IMR-90 (cell line): ENCODE data around the gene BLOC1S4. TPM values are rescaled to one million over a fixed set of nuclear protein-coding genes. Genes with fewer than 3 reads are reported as not detected.

Source experiments
- ATAC-seq: fragments of 200-7000 bp; cut with Tn5 transposase; 2 replicates; pipeline ENCODE4 v1.9.1; 2020; ENCODE audit warnings: low read depth, mild to moderate bottlenecking, moderate library complexity
- BruUV-seq: library from RNA; stranded (reverse); fragments of 400-500 nt; replicated peaks from 2 replicates; lab custom pipeline; 2021; lab: Mats Ljungman, UMichigan
- CTCF ChIA-PET: fragments of 300-600 bp; formaldehyde crosslinking; extraction: SDS; loops from one replicate; lab custom pipeline; 2021; ENCODE audit warnings: antibody characterized with exemption; lab: Yijun Ruan, JAX
- POLR2A ChIA-PET: fragments of 300-600 bp; sonication (Branson Sonifier 250); formaldehyde crosslinking; loops from one replicate; lab custom pipeline; 2022; ENCODE audit warnings: antibody characterized with exemption; ENCODE audit not compliant: unreplicated experiment; lab: Charles Lee
- DNase-seq: peaks from one replicate; pipeline ENCODE4 v3.0.0; 2013
- H2AFZ ChIP-seq: replicated peaks from 2 replicates; pipeline ENCODE3; 2013; ENCODE audit warnings: low read length, mild to moderate bottlenecking; ENCODE audit not compliant: poor library complexity
- H2AK5ac ChIP-seq: 2 replicates; pipeline ENCODE4 v1.6.1; 2013; ENCODE audit warnings: low read depth, low read length, inconsistent platforms
- H2AK9ac ChIP-seq: replicated peaks from 2 replicates; pipeline ENCODE3; 2013; ENCODE audit warnings: mild to moderate bottlenecking, low read depth, low read length, moderate library complexity; ENCODE audit not compliant: poor library complexity
- H2BK120ac ChIP-seq: 2 replicates; pipeline ENCODE4 v1.6.1; 2013; ENCODE audit warnings: low read depth, low read length, inconsistent platforms
- H2BK15ac ChIP-seq: 3 replicates; pipeline ENCODE4 v1.6.1; 2013; ENCODE audit warnings: low read depth, low read length, inconsistent platforms
- H2BK20ac ChIP-seq: 2 replicates; pipeline ENCODE4 v1.6.1; 2013; ENCODE audit warnings: low read depth, mild to moderate bottlenecking, inconsistent platforms, low read length, moderate library complexity
- H2BK5ac ChIP-seq: 2 replicates; pipeline ENCODE4 v1.6.1; 2013; ENCODE audit warnings: mild to moderate bottlenecking, low read depth, low read length, inconsistent platforms; ENCODE audit not compliant: poor library complexity, severe bottlenecking
- H3K14ac ChIP-seq: replicated peaks from 2 replicates; pipeline ENCODE4 v1.6.1; 2013; ENCODE audit warnings: low read depth, low read length, inconsistent platforms
- H3K18ac ChIP-seq: 2 replicates; pipeline ENCODE4 v1.6.1; 2013; ENCODE audit warnings: low read depth, low read length, control low read depth
- H3K23ac ChIP-seq: 2 replicates; pipeline ENCODE4 v1.6.1; 2013; ENCODE audit warnings: low read depth, low read length, inconsistent platforms
- H3K27ac ChIP-seq: 2 replicates; pipeline ENCODE4 v1.5.1; 2013; ENCODE audit warnings: mild to moderate bottlenecking, control low read depth, low read length; ENCODE audit not compliant: insufficient read depth
- H3K27me3 ChIP-seq: 2 replicates; pipeline ENCODE4 v1.6.1; 2013; ENCODE audit warnings: low read length; ENCODE audit not compliant: control insufficient read depth, insufficient read depth
- H3K36me3 ChIP-seq: 2 replicates; pipeline ENCODE4 v1.6.1; 2013; ENCODE audit warnings: low read length, mixed read lengths; ENCODE audit not compliant: control insufficient read depth, insufficient read depth
- H3K4ac ChIP-seq: 2 replicates; pipeline ENCODE4 v1.6.1; 2013; ENCODE audit warnings: low read depth, low read length, inconsistent platforms
- H3K4me1 ChIP-seq: 2 replicates; pipeline ENCODE4 v1.6.1; 2013; ENCODE audit warnings: low read length, mixed read lengths; ENCODE audit not compliant: control insufficient read depth, insufficient read depth
- H3K4me2 ChIP-seq: 2 replicates; pipeline ENCODE4 v1.6.1; 2013; ENCODE audit warnings: low read depth, mild to moderate bottlenecking, control low read depth, low read length, moderate library complexity
- H3K4me3 ChIP-seq: 2 replicates; pipeline ENCODE4 v1.5.1; 2013; ENCODE audit warnings: low read depth, mild to moderate bottlenecking, control low read depth, low read length, moderate library complexity; ENCODE audit not compliant: insufficient read depth
- H3K56ac ChIP-seq: 2 replicates; pipeline ENCODE4 v1.6.1; 2013; ENCODE audit warnings: low read length, inconsistent platforms; ENCODE audit not compliant: insufficient read depth; ENCODE audit errors: extremely low read depth
- H3K79me1 ChIP-seq, 2 experiments: 2 replicates each; pipeline ENCODE4 v1.6.1; 2013; ENCODE audit warnings: low read length in 2 of 2, inconsistent platforms in 1 of 2, low read depth in 1 of 2
- H3K9ac ChIP-seq: 2 replicates; pipeline ENCODE4 v1.6.1; 2013; ENCODE audit warnings: low read depth, low read length, control low read depth
- H3K9me1 ChIP-seq: 2 replicates; pipeline ENCODE4 v1.6.1; 2013; ENCODE audit warnings: low read length, inconsistent platforms; ENCODE audit not compliant: insufficient read depth
- H3K9me3 ChIP-seq: 2 replicates; pipeline ENCODE4 v1.6.1; 2013; ENCODE audit warnings: low read length; ENCODE audit not compliant: control insufficient read depth, insufficient read depth
- H4K20me1 ChIP-seq: 2 replicates; pipeline ENCODE4 v1.6.1; 2013; ENCODE audit warnings: low read length, inconsistent platforms; ENCODE audit not compliant: insufficient read depth
- H4K5ac ChIP-seq: 2 replicates; pipeline ENCODE4 v1.6.1; 2013; ENCODE audit warnings: mild to moderate bottlenecking, low read depth, low read length, control low read depth
- H4K8ac ChIP-seq, 2 experiments: 2 replicates each; pipeline ENCODE4 v1.6.1; 2013; ENCODE audit warnings: low read depth in 2 of 2, low read length in 2 of 2, control low read depth in 1 of 2, inconsistent platforms in 1 of 2
- H4K91ac ChIP-seq: 2 replicates; pipeline ENCODE4 v1.6.1; 2013; ENCODE audit warnings: low read depth, low read length, inconsistent platforms; ENCODE audit not compliant: insufficient read depth
- BHLHE40 ChIP-seq: fragments of 150-350 bp; IDR thresholded peaks from 2 replicates; pipeline ENCODE4 v1.6.1; 2016; ENCODE audit warnings: mild to moderate bottlenecking, low read depth, low read length
- MAZ ChIP-seq: IDR thresholded peaks from 2 replicates; pipeline ENCODE4 v1.6.1; 2012; ENCODE audit warnings: low read depth, mild to moderate bottlenecking, low read length, improper control_type of control experiment, moderate library complexity, borderline replicate concordance
- MXI1 ChIP-seq: IDR thresholded peaks from 2 replicates; pipeline ENCODE4 v1.6.1; 2012; ENCODE audit warnings: low read depth, mild to moderate bottlenecking, low read length, moderate library complexity, borderline replicate concordance
- POLR2A ChIP-seq: IDR thresholded peaks from 2 replicates; pipeline ENCODE4 v1.6.1; 2012; ENCODE audit warnings: mild to moderate bottlenecking, low read depth, low read length
- WGBS, 2 experiments: methylation state at CpG; one replicate each; pipeline versions ENCODE4 v1.1.5 to v1.1.7; 2013; ENCODE audit warnings: missing lambda C conversion rate in 2 of 2; ENCODE audit not compliant: insufficient read length in 1 of 2; ENCODE audit errors: extremely low coverage in 2 of 2; 5-methylcytosine and 5-hydroxymethylcytosine counted together
- dilution Hi-C: fragments of 300-500 bp; cut with HindIII; formaldehyde crosslinking; loops from one replicate; pipeline ENCODE4 v1.14.3; 2018; ENCODE audit warnings: low sequenced_read_pairs; ENCODE audit not compliant: unreplicated experiment
- in situ Hi-C: fragments of 300-500 bp; cut with MboI; formaldehyde crosslinking; loops from 3 replicates; pipeline ENCODE4 v1.14.3; 2019; ENCODE audit warnings: low sequenced_read_pairs, inconsistent platforms, mixed read lengths
- intact Hi-C: fragments of 100-400 bp; cut with micrococcal nuclease; formaldehyde crosslinking; loops from 2 replicates; pipeline ENCODE4 v1.10.0; 2022
- polyA plus RNA-seq, 3 experiments: library from polyadenylated mRNA; depleted of rRNA; stranded (reverse); fragments of >200 nt; gene quantifications; 2 replicates each; pipeline ENCODE4 v1.2.3, GENCODE V29; 2012; ENCODE audit warnings: low replicate concordance in 1 of 3
- total RNA-seq: library from RNA; depleted of rRNA; stranded (reverse); fragments of >200 nt; gene quantifications from 2 replicates; pipeline ENCODE4 v1.2.3, GENCODE V29; 2012
- TF ChIP-seq, protein P1 (sequence below): conservative IDR thresholded peaks from 2 replicates; pipeline ENCODE4 v1.5.1; 2012; ENCODE audit warnings: mild to moderate bottlenecking, low read depth, low read length, improper control_type of control experiment

The BLOC1S4 gene
- total and polyA plus RNA-seq, 2 of the 4 experiments (the other 2 are of a cell fraction): 8.8 to 22.1 TPM

- in situ Hi-C loops: no loop called here
- Histone ChIP-seq H3K4me1 (no peaks in the 10 kb centered on the region), H2BK15ac (no peak overlapping the region), H3K9me1 (no peaks in the 10 kb centered on the region), H3K36me3 (no peaks in the 10 kb centered on the region), H2AFZ (no peak overlapping the region), H4K5ac (no peak overlapping the region), H3K4me3 (no peak overlapping the region), H3K23ac (no peak overlapping the region), H4K8ac (no peak overlapping the region), H3K27ac (no peak overlapping the region), H2AK9ac (no peak overlapping the region), H3K27me3 (peaks cover 5% of the 10 kb centered on the region), H2AK5ac (no peak overlapping the region), H2BK20ac (no peak overlapping the region), H3K56ac (no peak overlapping the region), H2BK5ac (no peak overlapping the region), H2BK120ac (no peak overlapping the region), H3K4me2 (no peak overlapping the region), H3K14ac (no peak overlapping the region), H4K91ac (no peak overlapping the region), H3K9me3 (peaks cover 3% of the 10 kb centered on the region; the same call in 1 of the 2 replicates), H3K18ac (no peak overlapping the region), H3K4ac (no peak overlapping the region), H3K79me1 (no peaks in the 10 kb centered on the region), H4K20me1 (no peaks in the 10 kb centered on the region), H3K9ac (no peak overlapping the region)
- TF ChIP-seq MAZ (no peak), POLR2A (no peak), BHLHE40 (no peak), MXI1 (no peak)
- TF ChIP-seq, protein P1, sequence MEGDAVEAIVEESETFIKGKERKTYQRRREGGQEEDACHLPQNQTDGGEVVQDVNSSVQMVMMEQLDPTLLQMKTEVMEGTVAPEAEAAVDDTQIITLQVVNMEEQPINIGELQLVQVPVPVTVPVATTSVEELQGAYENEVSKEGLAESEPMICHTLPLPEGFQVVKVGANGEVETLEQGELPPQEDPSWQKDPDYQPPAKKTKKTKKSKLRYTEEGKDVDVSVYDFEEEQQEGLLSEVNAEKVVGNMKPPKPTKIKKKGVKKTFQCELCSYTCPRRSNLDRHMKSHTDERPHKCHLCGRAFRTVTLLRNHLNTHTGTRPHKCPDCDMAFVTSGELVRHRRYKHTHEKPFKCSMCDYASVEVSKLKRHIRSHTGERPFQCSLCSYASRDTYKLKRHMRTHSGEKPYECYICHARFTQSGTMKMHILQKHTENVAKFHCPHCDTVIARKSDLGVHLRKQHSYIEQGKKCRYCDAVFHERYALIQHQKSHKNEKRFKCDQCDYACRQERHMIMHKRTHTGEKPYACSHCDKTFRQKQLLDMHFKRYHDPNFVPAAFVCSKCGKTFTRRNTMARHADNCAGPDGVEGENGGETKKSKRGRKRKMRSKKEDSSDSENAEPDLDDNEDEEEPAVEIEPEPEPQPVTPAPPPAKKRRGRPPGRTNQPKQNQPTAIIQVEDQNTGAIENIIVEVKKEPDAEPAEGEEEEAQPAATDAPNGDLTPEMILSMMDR: no peak
- dilution Hi-C loops: no loop called here
- BruUV-seq: no TSS peak
- WGBS, 2 experiments: no CpG with 5 or more reads among the region's 2 CpGs
- ChIA-PET POLR2A (no interaction called here), CTCF (no interaction called here)
- intact Hi-C loops: no loop called here
- ATAC-seq (no peak), DNase-seq (no peak)
Observed at GRCh38 chr4:6742507-6742906, 26.5 kb downstream of the BLOC1S4 start.
